Upper lobe of left lung (tissue), 4 donors: ENCODE results near the gene FSTL5.

Experiments
- POLR2A ChIP-seq, 4 donors: fragments of 450-650 bp; IDR thresholded peaks; one replicate each; pipeline ENCODE4 v1.5.1; 2016 to 2017; ENCODE audit warnings: antibody characterized with exemption in 4 of 4, mild to moderate bottlenecking in 2 of 4
- TF ChIP-seq, protein P1 (sequence below), 6 experiments: fragments of 450-650 bp in 4 of 6; fragments of 200-600 bp in 2 of 6; sonication (generic) in 2 of 6; IDR thresholded peaks; one replicate each; pipeline ENCODE4 v1.5.1; 2016 to 2019; ENCODE audit warnings: antibody characterized with exemption in 6 of 6

DNA sequence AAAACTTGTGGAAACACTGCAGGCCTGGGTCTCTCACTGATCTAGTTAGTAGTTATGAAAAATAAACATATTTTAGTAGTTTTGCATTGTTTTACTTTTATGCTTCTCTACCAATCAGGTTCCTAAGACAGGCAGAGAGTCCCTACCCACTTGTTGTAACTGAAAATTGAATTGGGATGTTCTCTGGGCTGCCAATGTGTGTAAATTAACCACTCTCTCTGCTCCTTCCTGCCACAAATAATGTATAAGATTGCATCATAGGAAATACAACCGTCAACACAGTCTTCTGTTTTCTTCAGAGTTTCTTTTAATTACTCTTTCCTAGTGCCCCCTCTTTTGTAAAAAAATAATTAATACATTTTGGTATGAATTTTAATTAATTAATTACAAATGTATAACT lies 677.3 kb downstream of the FSTL5 start:
- TF ChIP-seq, protein P1, sequence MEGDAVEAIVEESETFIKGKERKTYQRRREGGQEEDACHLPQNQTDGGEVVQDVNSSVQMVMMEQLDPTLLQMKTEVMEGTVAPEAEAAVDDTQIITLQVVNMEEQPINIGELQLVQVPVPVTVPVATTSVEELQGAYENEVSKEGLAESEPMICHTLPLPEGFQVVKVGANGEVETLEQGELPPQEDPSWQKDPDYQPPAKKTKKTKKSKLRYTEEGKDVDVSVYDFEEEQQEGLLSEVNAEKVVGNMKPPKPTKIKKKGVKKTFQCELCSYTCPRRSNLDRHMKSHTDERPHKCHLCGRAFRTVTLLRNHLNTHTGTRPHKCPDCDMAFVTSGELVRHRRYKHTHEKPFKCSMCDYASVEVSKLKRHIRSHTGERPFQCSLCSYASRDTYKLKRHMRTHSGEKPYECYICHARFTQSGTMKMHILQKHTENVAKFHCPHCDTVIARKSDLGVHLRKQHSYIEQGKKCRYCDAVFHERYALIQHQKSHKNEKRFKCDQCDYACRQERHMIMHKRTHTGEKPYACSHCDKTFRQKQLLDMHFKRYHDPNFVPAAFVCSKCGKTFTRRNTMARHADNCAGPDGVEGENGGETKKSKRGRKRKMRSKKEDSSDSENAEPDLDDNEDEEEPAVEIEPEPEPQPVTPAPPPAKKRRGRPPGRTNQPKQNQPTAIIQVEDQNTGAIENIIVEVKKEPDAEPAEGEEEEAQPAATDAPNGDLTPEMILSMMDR (IDR thresholded peaks at IDR 0.05) = no peak
- no peak for TF ChIP-seq POLR2A (IDR thresholded peaks at IDR 0.05)
